Ramos (cell line): Measurements from ENCODE around the gene ZC3HAV1.

Experiments
- in situ Hi-C: fragments of 300-500 bp; cut with MboI; formaldehyde crosslinking; loops from one replicate; pipeline ENCODE4 v1.14.3; 2022; ENCODE audit warnings: low sequenced_read_pairs; ENCODE audit not compliant: unreplicated experiment

The ZC3HAV1 gene

GRCh38 chr7:139091677-139091996 is 17.9 kb downstream of the ZC3HAV1 start:
- in situ Hi-C loops, result loop anchor here (25.0 kb wide), 1 partner anchor 1104 kb away; no protein-coding TSS in a partner anchor

- in situ Hi-C loops, result loop anchor here (25.0 kb wide), 1 partner anchor 1102 kb away; no protein-coding TSS in a partner anchor
Observed at GRCh38 chr7:139089118-139089517, 20.4 kb downstream of the ZC3HAV1 start.

DNA sequence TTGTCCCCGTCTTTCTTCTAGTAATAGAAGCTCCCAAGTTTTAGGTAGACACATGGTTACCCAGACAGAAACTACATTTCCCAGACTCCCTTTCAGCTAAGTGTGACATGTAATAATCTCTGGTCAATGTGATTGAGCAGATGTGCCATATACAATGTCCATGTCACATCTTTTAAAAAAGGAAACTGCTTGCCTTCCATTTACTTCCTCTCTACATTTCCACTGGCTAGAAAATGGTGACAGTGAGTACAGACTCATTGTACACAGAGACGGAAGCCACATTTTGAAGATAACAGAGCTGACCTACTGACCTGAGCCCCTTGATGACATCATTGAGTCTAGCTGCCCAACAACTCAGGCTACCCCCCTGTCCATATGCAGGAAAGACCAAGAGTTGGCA is 21.3 kb downstream of the ZC3HAV1 start:
- in situ Hi-C loops, result loop anchor here (25.0 kb wide), 1 partner anchor 1101 kb away; no protein-coding TSS in a partner anchor

DNA sequence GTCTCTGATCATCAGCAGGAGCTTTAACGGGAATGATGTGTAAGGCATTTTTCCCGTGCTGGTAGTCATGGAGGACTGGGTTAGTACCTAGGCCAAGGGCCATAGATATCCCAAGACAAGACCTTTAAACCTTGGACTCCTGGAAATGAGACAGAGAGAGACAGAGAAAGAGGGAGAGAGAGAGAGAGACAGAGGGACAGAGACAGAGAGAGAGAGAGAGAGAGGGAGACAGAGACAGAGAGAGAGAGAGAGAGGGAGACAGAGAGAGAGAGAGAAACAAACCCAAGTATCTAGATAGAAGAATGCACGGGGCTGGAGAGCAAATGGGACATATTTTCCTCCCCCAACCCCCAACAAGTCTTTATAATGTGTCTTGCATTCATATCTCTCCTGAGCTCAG is 22.3 kb downstream of the ZC3HAV1 start:
- in situ Hi-C loops, result loop anchor here (25.0 kb wide), 1 partner anchor 1100 kb away; no protein-coding TSS in a partner anchor

DNA sequence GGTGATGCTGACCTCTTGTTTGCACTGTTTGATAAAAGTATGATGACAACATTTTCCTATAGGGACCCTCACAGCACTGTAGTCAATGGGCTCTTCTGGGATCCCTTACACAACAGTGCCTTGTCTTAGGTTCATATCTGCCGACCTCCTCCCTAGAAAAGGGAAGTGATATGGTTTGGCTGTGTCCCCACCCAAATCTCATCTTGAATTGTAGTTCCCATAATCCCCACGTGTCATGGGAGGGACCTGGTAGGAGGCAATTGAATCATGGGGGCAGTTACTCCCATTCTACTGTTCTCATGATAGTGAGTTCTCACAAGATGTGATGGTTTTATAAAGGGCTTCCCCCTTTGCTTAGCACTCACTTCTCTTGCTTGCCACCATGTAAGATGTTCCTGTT is 23.1 kb downstream of the ZC3HAV1 start:
- in situ Hi-C loops, result loop anchor here (25.0 kb wide), 1 partner anchor 1099 kb away; no protein-coding TSS in a partner anchor

DNA sequence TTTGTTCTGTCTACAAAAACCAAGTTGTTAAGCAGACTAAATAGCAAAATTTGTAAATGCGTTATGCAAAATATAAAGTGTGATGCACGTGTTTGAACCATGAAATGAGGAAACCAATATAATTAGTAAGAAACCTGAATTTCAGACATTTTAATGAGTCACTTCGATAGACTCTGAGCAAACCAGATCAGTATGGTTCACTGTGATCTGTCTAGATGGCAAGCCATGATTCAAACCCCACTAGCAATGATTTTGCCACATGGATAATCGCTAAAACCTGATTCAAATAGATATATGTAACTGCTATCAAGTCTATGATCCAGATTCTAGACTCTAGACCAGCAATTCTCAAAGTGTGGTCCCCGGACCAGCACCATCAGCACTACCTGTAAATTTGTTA is 24.8 kb downstream of the ZC3HAV1 start:
- in situ Hi-C loops, result loop anchor here (25.0 kb wide), 1 partner anchor 1097 kb away; no protein-coding TSS in a partner anchor

GRCh38 chr7:139081584-139081983 is 27.9 kb downstream of the ZC3HAV1 start:
- in situ Hi-C loops, result loop anchor here (25.0 kb wide), 1 partner anchor 1094 kb away; no protein-coding TSS in a partner anchor

DNA sequence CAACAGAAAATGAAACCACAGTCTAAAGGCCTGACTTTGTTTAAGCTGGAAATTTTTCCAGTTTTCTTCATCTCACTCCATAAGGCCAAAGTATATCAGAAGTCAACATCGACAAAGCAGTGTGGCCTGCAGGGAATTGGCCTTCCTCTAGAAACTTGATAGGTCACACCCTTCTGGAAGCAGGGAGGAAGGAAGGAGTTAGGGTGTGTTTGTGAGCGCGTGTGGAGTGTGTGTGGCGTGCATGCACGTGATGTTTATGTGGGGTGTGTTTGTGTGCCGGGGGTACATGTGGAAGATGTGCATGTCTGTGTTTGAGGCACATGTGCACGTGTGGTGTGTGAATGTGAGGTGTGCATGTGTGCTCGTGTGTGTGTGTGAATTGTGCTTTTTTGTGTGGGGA is 28.6 kb downstream of the ZC3HAV1 start:
- in situ Hi-C loops, result loop anchor here (25.0 kb wide), 1 partner anchor 1094 kb away; no protein-coding TSS in a partner anchor

DNA sequence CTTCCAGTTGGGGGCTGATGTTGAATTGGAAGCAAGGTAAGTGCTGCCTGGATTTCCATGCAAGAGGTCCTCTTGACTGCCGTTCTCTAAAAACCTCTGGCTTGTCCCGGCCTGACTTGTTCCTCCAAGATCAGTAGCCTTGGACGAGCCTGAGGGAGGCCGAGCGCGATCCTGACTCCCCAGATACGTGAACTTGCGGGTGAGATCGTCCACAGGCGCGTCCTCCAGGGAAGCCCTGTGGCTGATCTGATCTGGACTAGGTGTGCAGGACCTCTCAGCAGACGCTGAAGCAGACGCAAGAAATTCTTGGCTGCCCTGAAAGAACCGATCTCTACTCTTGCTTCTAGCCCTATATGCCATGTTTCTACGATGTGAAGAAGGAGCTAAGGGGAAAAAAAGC is 29.7 kb downstream of the ZC3HAV1 start:
- in situ Hi-C loops, result loop anchor here (25.0 kb wide), 1 partner anchor 1093 kb away; no protein-coding TSS in a partner anchor

- in situ Hi-C loops, result loop anchor here (25.0 kb wide), 1 partner anchor 1092 kb away; no protein-coding TSS in a partner anchor
Observed at GRCh38 chr7:139078911-139079310, 30.6 kb downstream of the ZC3HAV1 start.

- in situ Hi-C loops, result loop anchor here (25.0 kb wide), 1 partner anchor 1091 kb away; no protein-coding TSS in a partner anchor
Observed at GRCh38 chr7:139078399-139078798, 31.1 kb downstream of the ZC3HAV1 start.

- in situ Hi-C loops, result loop anchor here (25.0 kb wide), 1 partner anchor 1090 kb away; no protein-coding TSS in a partner anchor
Observed at GRCh38 chr7:139077706-139078105, 31.8 kb downstream of the ZC3HAV1 start.

DNA sequence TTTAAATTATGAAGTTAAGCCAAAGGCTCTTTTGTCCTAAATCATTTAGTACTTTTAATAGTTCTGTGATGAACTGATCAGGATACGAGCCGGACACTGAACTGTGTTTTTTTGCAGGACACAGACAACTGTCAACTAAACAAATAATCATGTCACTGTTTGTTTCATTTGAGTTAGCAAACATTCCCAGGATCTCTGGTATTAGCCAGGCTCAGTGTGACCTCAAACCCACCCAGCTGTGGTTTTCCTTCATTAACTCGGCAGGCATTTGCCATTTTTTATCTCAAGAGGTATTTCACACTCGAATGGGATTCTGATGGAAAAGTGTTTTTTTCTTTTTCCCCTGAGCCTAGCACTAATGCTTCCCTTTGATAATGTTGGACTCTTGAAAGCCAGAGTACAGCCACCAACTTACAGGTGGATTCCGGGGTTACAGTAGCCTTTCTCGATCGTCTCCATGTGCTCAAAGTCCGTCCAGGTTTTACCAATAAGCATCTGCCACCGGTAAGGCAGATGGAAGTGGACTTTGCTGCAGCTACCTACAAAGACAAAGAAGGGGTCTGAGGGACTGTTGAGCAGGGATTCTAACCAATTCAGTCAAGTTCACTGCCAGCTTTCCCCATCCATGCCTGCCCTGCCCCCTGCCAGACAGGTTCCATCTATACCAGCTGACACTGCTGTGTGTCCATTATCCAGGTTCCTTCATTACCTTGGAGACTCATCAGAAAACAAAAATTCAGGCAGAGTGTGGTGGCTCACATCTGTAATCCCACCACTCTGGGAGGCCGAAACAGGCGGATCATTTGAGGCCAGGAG is 33.4 kb downstream of the ZC3HAV1 start:
- in situ Hi-C loops, result loop anchor here (25.0 kb wide), 1 partner anchor 1089 kb away; no protein-coding TSS in a partner anchor

DNA sequence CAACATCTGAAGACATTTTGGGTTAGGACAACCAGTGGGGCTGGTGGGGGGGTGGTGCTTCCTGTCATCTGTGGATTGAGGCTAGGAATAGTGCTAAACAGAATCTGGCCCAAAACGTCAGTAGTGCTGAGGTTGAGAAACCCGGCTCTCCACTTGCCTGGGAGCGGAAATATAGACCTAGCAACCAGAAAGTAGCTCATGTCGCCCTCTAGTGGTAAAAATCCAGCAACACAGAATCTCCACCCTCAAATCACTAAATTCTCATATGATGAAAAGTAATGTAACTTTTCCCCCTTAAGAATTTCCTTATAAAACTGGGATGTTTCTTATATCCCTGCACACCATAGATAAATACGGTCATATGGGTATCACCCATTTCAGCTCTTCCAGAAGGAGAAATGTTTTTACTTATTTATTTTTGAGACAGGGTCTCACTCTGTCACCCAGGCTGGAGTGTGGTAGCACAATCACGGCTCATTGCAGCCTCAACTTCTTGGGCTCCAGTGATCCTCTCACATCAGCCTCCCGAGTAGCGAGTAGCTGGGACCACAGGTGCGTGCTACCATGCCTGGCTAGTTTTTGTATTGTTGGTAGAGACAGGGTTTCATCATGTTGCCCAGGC is 34.4 kb downstream of the ZC3HAV1 start:
- in situ Hi-C loops, result loop anchor here (25.0 kb wide), 1 partner anchor 1088 kb away; no protein-coding TSS in a partner anchor

GRCh38 chr7:139072796-139073195 is 36.7 kb downstream of the ZC3HAV1 start:
- in situ Hi-C loops, result no loop called here

GRCh38 chr7:139071680-139072079 is 37.8 kb downstream of the ZC3HAV1 start:
- in situ Hi-C loops, result no loop called here

GRCh38 chr7:139068544-139069399 is 40.7 kb downstream of the ZC3HAV1 start:
- in situ Hi-C loops, result no loop called here

- in situ Hi-C loops, result no loop called here
Observed at GRCh38 chr7:139066315-139066714, 43.2 kb downstream of the ZC3HAV1 start.

GRCh38 chr7:139065323-139065722 is 44.2 kb downstream of the ZC3HAV1 start:
- in situ Hi-C loops, result no loop called here

DNA sequence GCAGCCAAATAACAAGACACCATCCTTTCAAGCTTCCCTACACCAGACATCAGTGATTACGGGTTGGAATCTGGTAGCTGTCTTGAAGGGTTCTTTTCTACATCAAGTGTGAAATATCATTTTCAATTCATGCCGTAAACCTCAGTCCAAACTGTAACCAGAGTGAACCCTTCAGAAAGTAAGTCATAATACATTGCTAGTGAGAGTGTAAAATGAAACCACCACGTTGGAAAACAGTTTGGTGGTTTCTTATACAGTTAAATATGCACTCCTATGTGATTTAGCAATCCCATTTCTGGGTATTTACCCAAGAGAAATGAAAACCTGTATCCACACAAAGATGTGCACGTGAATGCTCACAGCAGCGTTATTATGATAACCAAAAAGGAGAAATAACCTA is 48.1 kb downstream of the ZC3HAV1 start:
- in situ Hi-C loops, result no loop called here
